Activated naive CD4-positive, alpha-beta T cell treated with anti-CD3 and anti-CD28 coated beads for 36 hours (primary cell): Measurements from ENCODE around the gene ATP13A2. TPM values are rescaled to one million over a fixed set of nuclear protein-coding genes. Genes with fewer than 3 reads are reported as not detected.

Experiments
- CTCF ChIA-PET: fragments of 350-600 bp; sonication (Branson Sonifier 250); formaldehyde crosslinking; loops from one replicate; lab custom pipeline; 2021; ENCODE audit warnings: antibody characterized with exemption; lab: Charles Lee
- DNase-seq: peaks from one replicate; pipeline ENCODE4 v3.0.0-alpha.2; 2020
- H3K27ac Mint-ChIP-seq: one replicate; pipeline ENCODE4 v1.8.0; 2021; ENCODE audit warnings: mild to moderate bottlenecking, mixed read lengths
- H3K27me3 Mint-ChIP-seq: one replicate; pipeline ENCODE4 v1.8.0; 2021; ENCODE audit warnings: low read depth, mixed read lengths
- H3K36me3 Mint-ChIP-seq: one replicate; pipeline ENCODE4 v1.8.0; 2021; ENCODE audit warnings: low read depth, mixed read lengths
- H3K4me1 Mint-ChIP-seq: one replicate; pipeline ENCODE4 v1.8.0; 2021; ENCODE audit warnings: low read depth, mixed read lengths
- H3K4me3 Mint-ChIP-seq: one replicate; pipeline ENCODE4 v1.8.0; 2021; ENCODE audit warnings: mild to moderate bottlenecking, moderate library complexity, mixed read lengths
- H3K9me3 Mint-ChIP-seq: one replicate; pipeline ENCODE4 v1.8.0; 2021; ENCODE audit warnings: mixed read lengths
- intact Hi-C: fragments of 100-400 bp; cut with micrococcal nuclease; formaldehyde crosslinking; loops from one replicate; pipeline ENCODE4 v1.15.1; 2023
- total RNA-seq, 2 experiments: library from RNA; stranded (reverse); gene quantifications; one replicate each; pipeline ENCODE4 v1.2.3, GENCODE V29; 2021

ATP13A2 gene
- total RNA-seq, 2 experiments from 2014 or later = 23.6 to 25.0 TPM

- H3K27me3 Mint-ChIP-seq = no peaks in the 10 kb centered on the region
- H3K9me3 Mint-ChIP-seq = no peaks in the 10 kb centered on the region
- CTCF ChIA-PET = interaction anchor here (0.6 to 1.4 kb wide), 2 partner anchors 18 to 19 kb away, joined by 3 to 7 read pairs; no protein-coding TSS in a partner anchor
- no peaks in the 10 kb centered on the region for H3K4me1 Mint-ChIP-seq
- intact Hi-C loops = no loop called here
- no peak for DNase-seq
- H3K36me3 Mint-ChIP-seq = peaks cover 8% of the 10 kb centered on the region
- H3K27ac Mint-ChIP-seq = no peak overlapping the region
- H3K4me3 Mint-ChIP-seq = no peak overlapping the region
These were observed 16.2 kb upstream of the ATP13A2 start for GRCh38 chr1:17027900-17028299.

- intact Hi-C loops = no loop called here
- Mint-ChIP-seq H3K36me3 (peaks cover 9% of the 10 kb centered on the region), H3K27ac (no peak overlapping the region), H3K27me3 (no peaks in the 10 kb centered on the region), H3K4me3 (no peak overlapping the region), H3K9me3 (no peaks in the 10 kb centered on the region), H3K4me1 (no peaks in the 10 kb centered on the region)
- no peak for DNase-seq
- CTCF ChIA-PET = interaction anchor here (0.6 kb wide), 1 partner anchor 19 kb away, joined by 3 read pairs; no protein-coding TSS in a partner anchor
These were observed 15.7 kb upstream of the ATP13A2 start for GRCh38 chr1:17027403-17027802.

- H3K27ac Mint-ChIP-seq = no peak overlapping the region
- no peaks in the 10 kb centered on the region for H3K27me3 Mint-ChIP-seq
- H3K36me3 Mint-ChIP-seq = peaks cover 17% of the 10 kb centered on the region
- intact Hi-C loops = no loop called here
- DNase-seq = no peak
- CTCF ChIA-PET = no interaction called here
- no peaks in the 10 kb centered on the region for H3K4me1 Mint-ChIP-seq
- no peak overlapping the region for H3K4me3 Mint-ChIP-seq
- H3K9me3 Mint-ChIP-seq = no peaks in the 10 kb centered on the region
These were observed 13.0 kb upstream of the ATP13A2 start for GRCh38 chr1:17024721-17025120.

DNA sequence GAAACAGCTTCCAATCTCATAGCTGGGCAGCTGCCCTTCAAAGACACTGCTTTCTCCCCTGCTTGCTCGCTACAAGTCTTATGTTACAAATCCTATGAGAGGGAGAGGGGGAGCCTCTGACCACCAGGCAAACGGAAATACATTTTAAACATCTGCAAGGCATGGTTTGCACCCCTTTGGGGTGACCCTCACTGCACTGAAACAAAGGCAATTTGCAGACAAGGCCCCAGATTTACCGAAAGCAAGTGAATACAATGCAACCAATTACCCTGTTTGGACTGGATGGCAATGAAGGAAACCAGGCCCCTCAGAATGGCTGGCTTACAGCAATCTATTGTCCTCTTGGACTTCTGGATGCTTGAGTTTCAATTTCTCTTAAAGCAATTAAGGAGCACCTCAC, 11.8 kb upstream of the ATP13A2 start:
- intact Hi-C loops = no loop called here
- H3K4me3 Mint-ChIP-seq = no peak overlapping the region
- H3K36me3 Mint-ChIP-seq = peaks cover 25% of the 10 kb centered on the region
- H3K27ac Mint-ChIP-seq = no peak overlapping the region
- DNase-seq = no peak
- H3K4me1 Mint-ChIP-seq = peaks cover 4% of the 10 kb centered on the region
- no peaks in the 10 kb centered on the region for H3K27me3 Mint-ChIP-seq
- H3K9me3 Mint-ChIP-seq = no peaks in the 10 kb centered on the region
- CTCF ChIA-PET = interaction anchor here (1.2 to 1.5 kb wide), 2 partner anchors 10 to 23 kb away, joined by 3 read pairs; no protein-coding TSS in a partner anchor

DNA sequence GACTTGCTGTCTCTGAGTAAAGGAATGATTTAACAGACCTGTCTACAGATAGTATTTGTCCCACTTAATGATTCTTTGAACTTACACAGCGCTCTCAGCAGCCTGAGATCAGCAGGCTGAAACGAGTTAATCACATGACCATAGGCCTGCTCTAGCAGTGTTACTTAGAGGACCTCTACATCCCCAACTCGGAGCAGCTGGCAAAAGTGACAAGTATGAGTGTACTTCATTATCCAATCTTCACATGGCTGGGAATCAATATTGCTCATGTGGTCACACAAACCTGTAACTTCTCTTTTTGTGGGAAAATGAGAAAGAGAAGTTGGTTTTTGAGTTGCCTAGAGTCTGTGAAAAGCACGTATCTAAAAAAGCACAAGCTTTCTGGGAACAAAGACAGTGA, 11.4 kb upstream of the ATP13A2 start:
- H3K9me3 Mint-ChIP-seq = no peaks in the 10 kb centered on the region
- H3K4me1 Mint-ChIP-seq = peaks cover 4% of the 10 kb centered on the region
- no peak overlapping the region for H3K4me3 Mint-ChIP-seq
- no peaks in the 10 kb centered on the region for H3K27me3 Mint-ChIP-seq
- CTCF ChIA-PET = interaction anchor here (1.2 to 1.5 kb wide), 2 partner anchors 9 to 23 kb away, joined by 3 read pairs; no protein-coding TSS in a partner anchor
- H3K27ac Mint-ChIP-seq = no peak overlapping the region
- H3K36me3 Mint-ChIP-seq = peaks cover 25% of the 10 kb centered on the region
- no peak for DNase-seq
- intact Hi-C loops = no loop called here

DNA sequence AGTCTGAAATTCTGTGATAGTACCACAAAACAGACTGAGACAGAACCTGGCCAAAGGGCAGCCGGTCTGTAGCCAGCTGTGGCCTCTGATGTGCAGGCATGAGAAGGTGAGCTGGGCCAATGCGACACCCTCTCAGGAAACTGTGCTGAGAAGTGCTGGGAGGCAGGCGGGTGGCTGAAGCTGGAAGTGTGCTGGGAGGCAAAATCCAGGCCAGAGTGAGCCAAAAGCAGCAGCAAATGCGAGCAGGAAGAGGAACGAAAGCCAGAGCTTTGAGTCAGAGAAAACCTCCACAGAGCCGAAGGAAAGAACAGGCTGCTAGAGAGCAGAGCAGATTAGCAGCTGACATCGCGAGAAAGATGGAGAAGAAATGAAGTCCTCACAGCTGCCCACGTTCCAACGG, 10.2 kb upstream of the ATP13A2 start:
- Mint-ChIP-seq H3K4me3 (no peak overlapping the region), H3K36me3 (peaks cover 18% of the 10 kb centered on the region), H3K4me1 (peaks cover 4% of the 10 kb centered on the region), H3K27ac (peak overlapping the region; percentile 16), H3K9me3 (no peaks in the 10 kb centered on the region), H3K27me3 (no peaks in the 10 kb centered on the region)
- CTCF ChIA-PET = interaction anchor here (0.7 kb wide), 1 partner anchor 60 kb away, joined by 3 read pairs; no protein-coding TSS in a partner anchor
- intact Hi-C loops = no loop called here
- DNase-seq = no peak

GRCh38 chr1:17020502-17020901, 8.8 kb upstream of the ATP13A2 start:
- Mint-ChIP-seq H3K4me3 (no peak overlapping the region), H3K27me3 (no peaks in the 10 kb centered on the region), H3K4me1 (peaks cover 4% of the 10 kb centered on the region), H3K36me3 (peaks cover 18% of the 10 kb centered on the region), H3K27ac (no peak overlapping the region), H3K9me3 (no peaks in the 10 kb centered on the region)
- intact Hi-C loops = no loop called here
- no peak for DNase-seq
- CTCF ChIA-PET = interaction anchor here (0.5 kb wide), 1 partner anchor 12 kb away, joined by 3 read pairs; no protein-coding TSS in a partner anchor

GRCh38 chr1:17018849-17019248, 7.1 kb upstream of the ATP13A2 start:
- intact Hi-C loops = no loop called here
- CTCF ChIA-PET = interaction anchor here (0.5 to 0.9 kb wide), 3 partner anchors 26 to 330 kb away, joined by 3 to 4 read pairs (median 4); no protein-coding TSS in a partner anchor
- Mint-ChIP-seq H3K27me3 (no peaks in the 10 kb centered on the region), H3K27ac (peak overlapping the region; percentile 72), H3K36me3 (peaks cover 17% of the 10 kb centered on the region), H3K4me1 (peaks cover 4% of the 10 kb centered on the region), H3K9me3 (no peaks in the 10 kb centered on the region), H3K4me3 (no peak overlapping the region)
- DNase-seq = no peak

DNA sequence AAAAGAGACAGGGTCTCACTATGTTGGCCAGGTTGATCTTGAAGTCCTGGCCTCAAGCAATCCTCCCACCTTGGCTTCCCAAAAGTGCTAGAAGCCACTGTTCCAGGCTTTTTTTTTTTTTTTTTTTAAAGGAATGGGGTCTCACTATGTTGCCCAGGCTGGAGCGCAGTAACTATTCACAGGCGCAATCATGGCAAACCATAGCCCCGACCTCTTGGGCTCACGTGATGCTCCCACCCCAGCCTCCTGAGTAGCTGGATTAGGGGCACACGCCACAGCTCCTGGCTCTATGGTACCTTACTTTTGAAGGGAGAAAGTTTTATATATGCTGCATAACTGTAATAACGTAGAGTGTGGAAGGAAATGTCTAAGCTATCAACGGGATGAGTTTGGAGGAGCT, 5.7 kb upstream of the ATP13A2 start:
- no peak overlapping the region for H3K4me3 Mint-ChIP-seq
- DNase-seq = no peak
- H3K4me1 Mint-ChIP-seq = peaks cover 4% of the 10 kb centered on the region
- H3K27me3 Mint-ChIP-seq = no peaks in the 10 kb centered on the region
- intact Hi-C loops = no loop called here
- peaks cover 16% of the 10 kb centered on the region for H3K36me3 Mint-ChIP-seq
- CTCF ChIA-PET = no interaction called here
- no peaks in the 10 kb centered on the region for H3K9me3 Mint-ChIP-seq
- no peak overlapping the region for H3K27ac Mint-ChIP-seq

DNA sequence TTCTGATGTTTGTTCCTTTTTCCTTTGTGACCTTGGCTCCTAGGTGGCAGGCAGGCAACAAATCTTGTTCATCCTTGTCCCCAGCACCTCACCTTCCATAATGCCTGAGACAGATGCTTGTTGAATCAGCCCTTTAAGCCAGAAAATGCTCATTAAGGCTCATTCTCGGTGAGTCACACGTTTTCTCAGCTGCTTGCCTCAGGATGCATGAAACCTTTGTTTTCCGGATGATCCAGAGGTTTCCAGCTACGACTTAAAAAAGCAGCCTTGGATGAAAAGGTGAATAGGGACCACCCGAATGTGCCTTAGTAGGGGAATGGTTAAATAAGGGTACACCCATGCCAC, 4.6 kb upstream of the ATP13A2 start:
- CTCF ChIA-PET = no interaction called here
- no peak overlapping the region for H3K27ac Mint-ChIP-seq
- no peak overlapping the region for H3K4me3 Mint-ChIP-seq
- H3K36me3 Mint-ChIP-seq = peaks cover 14% of the 10 kb centered on the region
- no peaks in the 10 kb centered on the region for H3K9me3 Mint-ChIP-seq
- intact Hi-C loops = no loop called here
- DNase-seq = no peak
- H3K27me3 Mint-ChIP-seq = no peaks in the 10 kb centered on the region
- H3K4me1 Mint-ChIP-seq = peaks cover 7% of the 10 kb centered on the region

DNA sequence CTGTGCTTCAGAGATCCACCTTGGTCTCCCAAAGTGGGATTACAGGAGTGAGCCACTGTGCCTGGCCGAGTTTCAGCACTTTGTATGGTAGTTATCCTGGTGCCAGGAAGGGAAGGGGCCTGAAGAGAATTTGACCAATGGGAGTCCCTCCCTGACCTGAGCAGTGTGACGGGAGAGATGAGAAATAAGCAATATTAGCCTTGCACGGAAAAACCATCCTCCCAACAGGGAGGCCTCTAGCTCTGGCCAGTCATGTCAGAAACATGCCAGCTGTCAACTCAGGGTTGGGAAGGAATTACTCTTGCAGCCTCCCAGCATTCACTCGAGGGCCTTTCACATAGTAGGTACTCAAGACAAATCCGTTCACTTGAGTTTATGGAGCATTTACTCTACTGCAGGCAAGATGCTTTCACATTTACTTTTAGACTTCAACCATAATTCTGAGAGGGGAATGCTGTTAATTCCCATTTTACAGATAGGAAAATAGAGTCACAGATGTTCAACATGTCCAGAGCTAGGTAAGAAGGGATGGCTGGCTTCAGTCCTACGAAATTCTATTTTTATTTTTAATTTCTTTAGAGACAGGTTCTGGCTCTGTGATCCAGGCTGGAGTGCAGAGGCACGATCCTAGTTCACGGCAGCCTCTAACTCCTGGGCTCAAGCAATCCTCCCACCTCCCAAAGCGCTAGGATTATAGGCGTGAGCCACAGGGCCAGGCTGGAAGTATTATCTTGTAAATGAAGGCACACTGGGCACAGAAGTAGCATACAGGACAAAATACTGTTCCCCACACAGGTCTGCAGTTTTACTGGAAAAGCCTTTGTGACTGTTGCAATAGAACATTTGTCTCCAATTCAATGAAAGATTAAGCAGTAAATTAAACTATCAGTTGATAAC, 3.2 kb upstream of the ATP13A2 start:
- DNase-seq = no peak
- CTCF ChIA-PET = interaction anchor here (0.6 kb wide), 2 partner anchors 77 to 1120 kb away, joined by 4 read pairs; no protein-coding TSS in a partner anchor
- intact Hi-C loops = loop anchor here (5.0 kb wide), 1 partner anchor 53 kb away; no protein-coding TSS in a partner anchor
- Mint-ChIP-seq H3K9me3 (no peaks in the 10 kb centered on the region), H3K4me1 (peaks cover 19% of the 10 kb centered on the region), H3K4me3 (no peak overlapping the region), H3K27ac (no peak overlapping the region), H3K27me3 (no peaks in the 10 kb centered on the region), H3K36me3 (peaks cover 10% of the 10 kb centered on the region)

- H3K27me3 Mint-ChIP-seq = no peaks in the 10 kb centered on the region
- no peaks in the 10 kb centered on the region for H3K36me3 Mint-ChIP-seq
- intact Hi-C loops = loop anchor here (5.0 kb wide), 1 partner anchor 51 kb away; no protein-coding TSS in a partner anchor
- no peak overlapping the region for H3K27ac Mint-ChIP-seq
- no peak for DNase-seq
- CTCF ChIA-PET = interaction anchor here (0.6 to 0.9 kb wide), 3 partner anchors 10 to 1008 kb away, joined by 3 read pairs; no protein-coding TSS in a partner anchor
- H3K9me3 Mint-ChIP-seq = no peaks in the 10 kb centered on the region
- H3K4me1 Mint-ChIP-seq = peaks cover 17% of the 10 kb centered on the region
- H3K4me3 Mint-ChIP-seq = no peak overlapping the region
These were observed 2.0 kb upstream of the ATP13A2 start for GRCh38 chr1:17013491-17014320.
